ENCODE data around the gene GRB2.

The GRB2 gene

GRCh38 chr17:75334723-75335122, 70.8 kb downstream of the GRB2 start:
- H3K36me3 ChIP-seq: peaks cover 27% of the 10 kb centered on the region

DNA sequence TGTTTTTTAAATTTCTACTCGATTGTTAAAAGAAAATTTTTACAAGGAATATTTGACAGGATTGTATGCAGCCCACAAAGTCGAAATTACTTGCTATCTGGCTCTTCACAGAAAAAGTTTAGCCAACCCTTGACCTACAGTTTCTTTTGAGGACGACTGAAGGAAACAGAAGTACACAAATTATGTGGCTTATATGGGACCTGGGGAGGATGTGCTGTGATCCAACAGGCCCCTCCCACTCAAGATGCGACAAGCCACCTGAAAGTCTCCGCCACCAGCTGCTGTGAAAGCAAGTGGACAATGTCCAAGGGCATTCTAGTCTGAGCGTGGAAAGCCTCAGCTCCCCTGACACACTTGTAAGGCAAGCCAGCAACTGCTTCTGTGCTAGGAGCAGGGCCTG, 73.8 kb downstream of the GRB2 start:
- TF ChIP-seq, protein P1, sequence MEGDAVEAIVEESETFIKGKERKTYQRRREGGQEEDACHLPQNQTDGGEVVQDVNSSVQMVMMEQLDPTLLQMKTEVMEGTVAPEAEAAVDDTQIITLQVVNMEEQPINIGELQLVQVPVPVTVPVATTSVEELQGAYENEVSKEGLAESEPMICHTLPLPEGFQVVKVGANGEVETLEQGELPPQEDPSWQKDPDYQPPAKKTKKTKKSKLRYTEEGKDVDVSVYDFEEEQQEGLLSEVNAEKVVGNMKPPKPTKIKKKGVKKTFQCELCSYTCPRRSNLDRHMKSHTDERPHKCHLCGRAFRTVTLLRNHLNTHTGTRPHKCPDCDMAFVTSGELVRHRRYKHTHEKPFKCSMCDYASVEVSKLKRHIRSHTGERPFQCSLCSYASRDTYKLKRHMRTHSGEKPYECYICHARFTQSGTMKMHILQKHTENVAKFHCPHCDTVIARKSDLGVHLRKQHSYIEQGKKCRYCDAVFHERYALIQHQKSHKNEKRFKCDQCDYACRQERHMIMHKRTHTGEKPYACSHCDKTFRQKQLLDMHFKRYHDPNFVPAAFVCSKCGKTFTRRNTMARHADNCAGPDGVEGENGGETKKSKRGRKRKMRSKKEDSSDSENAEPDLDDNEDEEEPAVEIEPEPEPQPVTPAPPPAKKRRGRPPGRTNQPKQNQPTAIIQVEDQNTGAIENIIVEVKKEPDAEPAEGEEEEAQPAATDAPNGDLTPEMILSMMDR (IDR thresholded peaks at IDR 0.05; ENCODE audit: low read depth, low read length): no peak

More at GRCh38 chr17:75334723-75335122, 70.8 kb downstream of the GRB2 start:
- H3K27me3 ChIP-seq (ENCODE audit: insufficient read depth, low read depth, severe bottlenecking): no peaks in the 10 kb centered on the region
- no peaks in the 10 kb centered on the region for H3K9me3 ChIP-seq (ENCODE audit: severe bottlenecking)
- TF ChIP-seq, protein P1 (IDR thresholded peaks at IDR 0.05; ENCODE audit: low read depth, low read length): no peak
- no peak overlapping the region for H3K27ac ChIP-seq
- DNase-seq: no peak
- no peak overlapping the region for H3K4me3 ChIP-seq (ENCODE audit: low read depth, low read length)

DNA sequence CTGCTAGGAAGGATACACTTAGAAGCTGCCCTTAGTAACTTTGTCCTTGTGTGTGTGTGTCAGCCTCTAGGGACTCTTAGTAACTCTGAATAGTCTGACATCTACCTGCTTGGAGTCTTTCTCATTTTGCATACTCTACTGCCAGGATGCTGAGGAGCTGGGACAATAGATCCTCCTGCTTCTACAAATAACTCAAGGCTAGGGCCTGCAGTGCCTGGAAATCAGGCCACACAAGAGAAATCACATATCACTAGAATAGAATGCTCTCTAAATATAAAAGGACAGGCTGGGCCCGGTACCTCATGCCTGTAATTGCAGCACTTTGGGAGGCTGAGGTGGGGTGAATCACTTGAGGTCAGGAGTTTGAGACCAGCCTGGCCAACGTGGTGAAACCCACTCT, 77.7 kb downstream of the GRB2 start:
- Histone ChIP-seq H3K27me3 (ENCODE audit: insufficient read depth, low read depth, severe bottlenecking) (no peaks in the 10 kb centered on the region), H3K36me3 (peaks cover 57% of the 10 kb centered on the region), H3K4me3 (ENCODE audit: low read depth, low read length) (no peak overlapping the region), H3K9me3 (ENCODE audit: severe bottlenecking) (no peaks in the 10 kb centered on the region), H3K27ac (no peak overlapping the region)
- DNase-seq: no peak
- TF ChIP-seq, protein P1 (IDR thresholded peaks at IDR 0.05; ENCODE audit: low read depth, low read length): no peak

More for the DNA sequence above, 73.8 kb downstream of the GRB2 start:
- Histone ChIP-seq H3K27me3 (ENCODE audit: insufficient read depth, low read depth, severe bottlenecking) (no peaks in the 10 kb centered on the region), H3K4me3 (ENCODE audit: low read depth, low read length) (no peak overlapping the region), H3K27ac (no peak overlapping the region), H3K36me3 (peaks cover 33% of the 10 kb centered on the region), H3K9me3 (ENCODE audit: severe bottlenecking) (no peaks in the 10 kb centered on the region)
- no peak for DNase-seq

DNA sequence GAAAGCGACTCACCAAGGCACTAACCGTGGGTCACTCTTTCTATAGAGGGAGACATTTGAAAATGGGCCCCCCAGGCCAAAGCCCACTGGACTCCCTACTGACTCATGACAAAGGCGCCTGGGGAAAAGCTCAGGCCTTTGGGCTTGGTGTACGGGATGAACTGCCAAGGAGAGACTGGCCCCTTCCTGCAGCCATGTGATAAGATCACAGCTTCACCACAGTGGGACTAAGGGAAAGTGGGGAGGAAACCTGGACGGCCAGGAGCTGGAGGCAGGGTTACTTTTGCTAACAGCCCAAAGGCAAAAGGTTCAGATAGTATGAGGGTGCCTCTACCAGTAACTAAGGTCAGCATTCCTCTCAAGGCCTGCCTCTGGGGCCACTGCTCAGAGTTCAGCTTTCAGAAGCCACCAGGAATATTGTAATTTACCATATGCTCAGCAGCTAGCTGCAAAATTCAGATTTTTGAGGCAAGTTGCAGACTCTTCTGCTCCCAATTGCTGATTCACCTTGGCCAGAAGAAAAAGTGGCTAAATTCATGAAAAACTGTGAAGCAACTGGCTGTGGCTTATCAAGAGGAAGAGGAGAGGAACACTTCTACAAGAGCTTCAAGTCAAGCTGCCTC, 79.1 kb downstream of the GRB2 start:
- H3K27ac ChIP-seq: no peak overlapping the region
- no peak for DNase-seq
- TF ChIP-seq, protein P1 (IDR thresholded peaks at IDR 0.05; ENCODE audit: low read depth, low read length): no peak
- H3K9me3 ChIP-seq (ENCODE audit: severe bottlenecking): no peaks in the 10 kb centered on the region
- H3K36me3 ChIP-seq: peaks cover 58% of the 10 kb centered on the region
- H3K27me3 ChIP-seq (ENCODE audit: insufficient read depth, low read depth, severe bottlenecking): no peaks in the 10 kb centered on the region
- no peak overlapping the region for H3K4me3 ChIP-seq (ENCODE audit: low read depth, low read length)

GRCh38 chr17:75325827-75326225, 79.7 kb downstream of the GRB2 start:
- no peak overlapping the region for H3K27ac ChIP-seq

More at GRCh38 chr17:75325827-75326225, 79.7 kb downstream of the GRB2 start:
- Histone ChIP-seq H3K9me3 (ENCODE audit: severe bottlenecking) (no peaks in the 10 kb centered on the region), H3K4me3 (ENCODE audit: low read depth, low read length) (no peak overlapping the region), H3K36me3 (peaks cover 58% of the 10 kb centered on the region), H3K27me3 (ENCODE audit: insufficient read depth, low read depth, severe bottlenecking) (no peaks in the 10 kb centered on the region)
- no peak for DNase-seq
- TF ChIP-seq, protein P1 (IDR thresholded peaks at IDR 0.05; ENCODE audit: low read depth, low read length): no peak
